OCI-M2 (cell line): ENCODE results near the gene GPR55.
"Not testable (repeated sequence)": the region's sequence is repeated elsewhere in the genome, so short reads cannot be mapped to it uniquely, and the experiment has no call there.

Source experiments
- DNase-seq: peaks from one replicate; lab custom pipeline; 2025; ENCODE audit not compliant: unreplicated experiment; lab: John Stamatoyannopoulos, UW

The GPR55 gene

GRCh38 chr2:230924470-230925341 lies at the start of gene GPR55:
Gene GPR55 (minus strand): TSS chr2:230925242. CDS start chr2:230910962, 14,280 bp downstream.
- no peak for DNase-seq

GRCh38 chr2:230974096-230974913 lies 49.3 kb upstream of the GPR55 start:
- no peak for DNase-seq

- DNase-seq: no peak
These were observed 47.0 kb upstream of the GPR55 start for GRCh38 chr2:230972046-230972445.

GRCh38 chr2:230969659-230970015 lies 44.6 kb upstream of the GPR55 start:
- DNase-seq: no peak

- DNase-seq: no peak
These were observed 44.0 kb upstream of the GPR55 start for GRCh38 chr2:230968921-230969658.

GRCh38 chr2:230968314-230968713 lies 43.3 kb upstream of the GPR55 start:
- DNase-seq: not testable (repeated sequence)

- DNase-seq: no peak
These were observed 42.1 kb upstream of the GPR55 start for GRCh38 chr2:230967113-230967512.

- DNase-seq: no peak
These were observed 39.2 kb upstream of the GPR55 start for GRCh38 chr2:230964136-230964730.

- no peak for DNase-seq
These were observed 36.0 kb upstream of the GPR55 start for GRCh38 chr2:230961091-230961491.

- no peak for DNase-seq
These were observed 35.0 kb upstream of the GPR55 start for GRCh38 chr2:230960026-230960425.

GRCh38 chr2:230958820-230959756 lies 34.0 kb upstream of the GPR55 start:
- DNase-seq: no peak

GRCh38 chr2:230957756-230958391 lies 32.8 kb upstream of the GPR55 start:
- DNase-seq: no peak

GRCh38 chr2:230956827-230957755 lies 32.0 kb upstream of the GPR55 start:
- DNase-seq: no peak

- DNase-seq: no peak
These were observed 30.2 kb upstream of the GPR55 start for GRCh38 chr2:230955163-230955737.

GRCh38 chr2:230954746-230955145 lies 29.7 kb upstream of the GPR55 start:
- no peak for DNase-seq

GRCh38 chr2:230953845-230954244 lies 28.8 kb upstream of the GPR55 start:
- no peak for DNase-seq

- DNase-seq: no peak
These were observed 27.3 kb upstream of the GPR55 start for GRCh38 chr2:230952226-230952956.
